GM08714 (cell line): ENCODE measurements around the gene SH3PXD2A.

Experiments
- H3K4me3 ChIP-seq: fragments of 200-500 bp; sonication (Bioruptor generic); 2 replicates; pipeline ENCODE4 v1.5.1; 2014; ENCODE audit warnings: mild to moderate bottlenecking, low read length, inconsistent platforms
- ZNF274 ChIP-seq: IDR thresholded peaks from 2 replicates; pipeline ENCODE4 v1.6.1; 2012; ENCODE audit warnings: mild to moderate bottlenecking, low read depth, low read length

Gene SH3PXD2A

DNA sequence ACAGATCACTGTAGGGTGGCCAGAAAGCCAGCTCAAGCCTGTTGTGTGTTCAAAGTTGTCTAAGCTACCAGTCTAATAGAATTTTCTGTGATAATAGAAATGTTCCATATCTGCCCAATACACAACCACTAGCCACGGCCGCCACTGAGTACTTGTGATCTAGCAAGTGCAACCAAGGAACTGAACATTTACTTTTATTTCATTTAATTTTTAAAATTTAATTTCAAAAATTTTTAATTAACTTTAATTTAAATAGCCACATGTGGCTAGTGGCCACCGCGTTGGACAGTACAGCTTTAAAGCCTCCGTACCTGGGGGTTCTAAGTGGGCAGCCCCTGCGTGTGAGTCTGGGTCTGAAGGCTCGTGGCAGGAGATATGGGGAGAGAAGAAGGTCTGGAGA, 60.4 kb downstream of the SH3PXD2A start:
- no peak overlapping the region for H3K4me3 ChIP-seq
- TF ChIP-seq ZNF274: no peak

DNA sequence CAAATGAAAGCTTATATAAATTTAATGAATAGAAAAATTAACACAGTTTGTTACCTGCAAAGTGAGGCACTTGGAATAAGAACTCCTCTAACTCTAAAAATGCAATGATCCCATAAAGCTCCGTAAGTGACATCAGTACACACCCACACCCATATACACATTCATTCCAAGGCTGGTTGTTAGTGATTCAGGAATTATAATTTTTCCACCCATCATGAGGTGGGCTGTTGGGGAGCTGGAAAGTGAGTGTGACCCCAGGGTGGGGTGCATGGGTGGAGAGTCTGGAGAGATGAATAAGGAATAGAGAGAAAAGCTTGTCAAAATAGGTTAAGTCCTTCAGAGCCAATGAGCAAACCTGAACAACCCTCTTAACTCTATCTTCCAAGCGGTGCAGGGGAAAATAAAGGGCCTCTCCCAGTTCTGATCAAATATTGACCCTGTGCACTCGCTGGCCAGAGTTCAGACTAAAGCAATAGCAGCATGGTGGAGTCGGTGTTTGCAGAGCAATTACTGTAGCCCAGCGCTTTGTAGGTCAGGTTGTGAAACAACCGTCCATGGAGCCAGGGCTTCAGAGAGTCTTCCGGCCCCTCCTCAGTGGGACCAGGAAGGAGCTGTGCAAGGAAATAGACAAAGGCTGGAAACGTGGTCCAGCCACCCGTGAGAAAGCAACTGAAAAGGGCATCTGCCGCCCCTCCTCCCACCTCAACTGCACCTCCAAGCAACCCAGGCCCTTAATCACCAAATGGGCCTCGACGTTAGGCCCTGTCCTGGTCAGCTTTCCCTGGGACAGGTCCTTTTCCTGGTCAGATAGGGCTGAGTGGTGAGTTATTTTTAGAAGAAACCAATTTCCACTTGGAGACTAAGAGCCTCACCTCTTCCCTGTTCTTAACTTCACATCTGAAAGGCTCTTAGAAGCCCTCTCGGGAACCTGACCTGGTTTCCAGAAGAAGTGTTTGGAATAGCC, 61.2 kb downstream of the SH3PXD2A start:
- no peak for TF ChIP-seq ZNF274

DNA sequence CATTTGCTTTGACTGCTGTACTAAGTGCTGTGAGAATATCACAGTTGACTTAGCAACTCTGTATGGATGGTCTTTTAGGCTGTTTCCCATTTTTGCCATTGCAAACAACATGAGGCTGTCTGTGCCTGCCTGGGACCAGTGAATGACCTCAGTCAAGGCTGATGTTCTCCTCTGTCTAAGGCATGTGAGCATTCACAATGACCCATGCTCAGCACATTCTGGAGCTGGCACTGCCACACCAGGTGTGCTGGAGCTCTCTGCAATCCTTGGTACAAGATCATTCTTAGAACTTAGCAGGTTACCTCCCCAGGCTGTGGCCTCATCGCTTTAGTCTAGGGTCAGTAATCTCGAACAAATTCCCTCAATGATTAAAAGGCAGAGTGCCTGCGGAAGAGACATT, 61.9 kb downstream of the SH3PXD2A start:
- no peak overlapping the region for H3K4me3 ChIP-seq
- no peak for TF ChIP-seq ZNF274

More for the DNA sequence above, 61.2 kb downstream of the SH3PXD2A start:
- no peak overlapping the region for H3K4me3 ChIP-seq

DNA sequence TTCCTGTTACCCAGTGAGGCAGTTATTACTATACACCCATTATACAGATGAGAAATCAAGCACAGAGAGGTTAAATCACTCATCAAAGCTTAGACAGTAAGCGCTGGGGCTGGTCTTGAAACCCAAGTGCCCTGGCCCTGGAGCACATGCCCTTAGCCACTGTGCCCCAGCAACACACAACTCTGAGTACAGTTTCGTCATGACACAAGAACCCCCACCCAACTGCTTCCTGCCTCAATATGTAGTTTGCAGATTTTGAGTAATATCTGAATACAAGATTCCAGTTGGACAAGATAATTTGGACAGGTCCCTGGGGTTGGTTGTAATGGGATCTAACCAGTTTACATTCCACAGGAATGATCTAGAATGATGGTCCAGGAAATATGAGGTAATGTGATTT, 62.8 kb downstream of the SH3PXD2A start:
- no peak overlapping the region for H3K4me3 ChIP-seq
- TF ChIP-seq ZNF274: no peak

DNA sequence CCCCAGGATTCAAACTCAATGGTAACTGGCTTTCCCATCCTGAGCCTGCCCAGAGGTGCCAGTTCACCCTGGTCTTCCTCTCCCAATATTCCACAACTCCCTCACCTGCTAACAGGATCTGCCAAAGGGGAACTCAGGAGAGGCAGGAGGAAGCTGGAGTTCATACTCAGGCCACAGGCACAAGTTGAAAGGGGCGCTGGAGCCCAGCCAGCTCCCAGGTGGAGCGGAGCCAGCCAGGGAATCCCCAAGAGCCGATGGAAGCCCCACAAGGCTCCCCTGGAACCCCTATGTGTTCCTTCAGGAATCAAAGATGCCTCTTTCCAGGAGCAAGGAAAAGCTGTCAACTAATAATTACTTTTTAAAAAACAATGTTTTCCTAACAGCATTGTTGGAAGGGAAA, 63.5 kb downstream of the SH3PXD2A start:
- no peak overlapping the region for H3K4me3 ChIP-seq
- no peak for TF ChIP-seq ZNF274

DNA sequence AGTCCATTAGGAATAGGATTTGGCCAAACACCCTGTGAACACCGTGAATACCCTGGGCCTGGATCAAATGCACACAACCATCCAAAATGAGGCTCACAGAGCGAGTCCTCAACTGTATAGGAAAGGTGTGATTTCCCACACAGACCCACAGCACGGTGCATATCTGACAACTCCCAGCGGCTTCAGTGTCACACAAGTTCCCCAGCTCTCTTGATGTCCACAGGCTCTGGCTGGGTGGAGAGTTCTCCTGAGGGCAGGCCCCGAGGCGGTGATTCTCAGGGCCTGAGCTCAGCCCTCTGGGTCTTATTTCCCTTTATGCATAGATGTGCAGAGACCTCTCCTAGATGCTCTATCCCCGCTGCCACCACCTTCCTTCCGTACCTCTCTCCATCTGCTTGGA, 64.1 kb downstream of the SH3PXD2A start:
- TF ChIP-seq ZNF274: no peak
- H3K4me3 ChIP-seq: no peak overlapping the region

DNA sequence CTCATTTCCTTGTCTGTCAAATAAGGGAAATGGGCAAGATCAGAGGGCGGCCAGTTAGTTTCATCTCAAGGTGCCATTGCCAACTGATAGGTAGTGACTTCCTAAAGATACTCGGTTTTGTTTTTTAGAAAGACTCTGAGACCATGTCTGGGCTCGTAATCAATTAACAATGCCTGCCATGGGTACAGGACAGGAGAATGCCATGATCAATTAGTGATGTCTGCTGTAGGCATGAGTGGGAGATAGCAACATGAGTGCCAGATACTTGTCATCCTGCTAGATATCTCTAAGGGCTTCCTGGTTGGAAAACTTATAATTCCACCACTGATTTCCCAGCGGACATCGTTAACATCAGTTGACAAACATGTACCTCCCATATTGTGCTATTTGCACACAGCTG, 64.8 kb downstream of the SH3PXD2A start:
- no peak for TF ChIP-seq ZNF274
- no peak overlapping the region for H3K4me3 ChIP-seq

DNA sequence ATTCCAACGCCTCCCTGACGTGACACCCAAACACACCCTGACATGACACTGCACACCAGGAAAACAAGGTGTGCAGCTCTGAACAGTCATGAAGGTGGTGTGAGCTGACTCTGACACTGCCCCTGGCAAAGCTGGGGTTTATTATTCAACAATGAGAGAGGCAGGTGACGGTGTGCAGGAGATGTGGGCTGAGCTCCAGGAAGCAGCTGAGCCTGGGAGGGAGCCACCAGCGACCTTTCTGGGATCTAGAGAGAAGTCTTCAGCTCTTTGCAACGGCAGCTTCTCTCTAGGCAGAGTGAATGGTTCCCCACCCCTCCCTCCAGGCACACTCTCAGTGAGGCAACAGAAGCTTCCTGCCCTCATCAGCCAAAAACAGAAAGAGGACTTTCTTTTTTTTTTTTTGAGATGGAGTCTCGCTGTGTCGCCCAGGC, 65.6 kb downstream of the SH3PXD2A start:
- no peak for TF ChIP-seq ZNF274
- no peak overlapping the region for H3K4me3 ChIP-seq

DNA sequence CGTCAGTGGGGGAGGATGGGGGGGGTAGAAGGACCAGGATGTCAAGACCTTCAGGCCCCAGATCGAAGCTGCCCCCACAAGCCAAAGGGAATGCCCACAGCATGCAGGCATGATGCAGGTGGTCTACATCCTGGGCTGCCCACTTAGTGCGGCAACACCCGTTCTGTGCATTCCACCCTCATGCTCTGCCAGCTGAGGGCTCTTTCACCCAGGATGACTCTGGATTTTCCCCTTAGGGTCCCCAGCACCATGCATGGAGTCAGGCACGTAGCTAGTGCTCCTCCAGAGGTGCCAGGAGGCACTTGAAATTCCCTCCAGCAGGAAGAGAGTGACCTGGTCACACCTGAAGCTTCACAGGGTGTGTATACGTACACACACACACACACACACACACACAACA, 66.2 kb downstream of the SH3PXD2A start:
- TF ChIP-seq ZNF274: no peak

DNA sequence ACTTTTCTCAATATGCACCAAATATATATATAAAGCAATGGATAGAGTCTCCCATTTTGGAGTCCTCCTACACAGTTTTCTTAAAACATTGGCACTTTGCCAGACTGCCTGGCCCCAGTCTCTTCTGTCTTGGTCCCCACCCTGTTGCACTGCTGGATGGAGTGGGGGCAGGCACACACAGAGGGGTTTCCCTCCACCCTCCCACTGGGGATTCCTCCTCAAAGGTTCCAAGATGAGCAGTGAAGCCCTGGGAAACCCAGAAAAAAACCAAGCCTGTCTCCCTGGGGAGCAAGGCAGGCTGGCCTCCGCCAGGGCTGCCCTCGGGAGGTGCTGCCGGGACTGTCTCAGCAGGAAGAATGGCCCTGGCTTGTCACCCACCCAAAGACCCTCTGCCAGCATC, 68.0 kb downstream of the SH3PXD2A start:
- no peak for TF ChIP-seq ZNF274
- H3K4me3 ChIP-seq: no peak overlapping the region

More for the DNA sequence above, 66.2 kb downstream of the SH3PXD2A start:
- H3K4me3 ChIP-seq: no peak overlapping the region

DNA sequence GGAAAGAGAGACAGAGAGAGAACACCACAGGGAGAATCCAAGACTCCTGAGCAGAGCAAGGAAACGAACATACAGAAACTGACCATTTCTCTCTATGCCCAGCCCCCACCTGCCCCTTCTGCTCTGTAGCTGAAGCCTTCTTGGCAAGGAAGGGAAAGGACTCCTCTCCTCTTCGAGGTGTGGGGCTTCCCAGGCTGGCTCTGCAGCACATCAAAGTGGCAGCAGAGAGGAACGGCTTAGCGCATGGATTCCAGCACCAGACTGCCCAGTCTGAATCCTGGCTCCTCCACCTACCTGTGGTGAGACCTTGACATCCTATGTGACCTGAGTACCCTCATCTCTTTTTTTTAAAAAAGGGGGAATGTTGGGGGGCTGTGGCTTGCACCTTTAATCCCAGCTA, 69.4 kb downstream of the SH3PXD2A start:
- no peak for TF ChIP-seq ZNF274
- H3K4me3 ChIP-seq: no peak overlapping the region

DNA sequence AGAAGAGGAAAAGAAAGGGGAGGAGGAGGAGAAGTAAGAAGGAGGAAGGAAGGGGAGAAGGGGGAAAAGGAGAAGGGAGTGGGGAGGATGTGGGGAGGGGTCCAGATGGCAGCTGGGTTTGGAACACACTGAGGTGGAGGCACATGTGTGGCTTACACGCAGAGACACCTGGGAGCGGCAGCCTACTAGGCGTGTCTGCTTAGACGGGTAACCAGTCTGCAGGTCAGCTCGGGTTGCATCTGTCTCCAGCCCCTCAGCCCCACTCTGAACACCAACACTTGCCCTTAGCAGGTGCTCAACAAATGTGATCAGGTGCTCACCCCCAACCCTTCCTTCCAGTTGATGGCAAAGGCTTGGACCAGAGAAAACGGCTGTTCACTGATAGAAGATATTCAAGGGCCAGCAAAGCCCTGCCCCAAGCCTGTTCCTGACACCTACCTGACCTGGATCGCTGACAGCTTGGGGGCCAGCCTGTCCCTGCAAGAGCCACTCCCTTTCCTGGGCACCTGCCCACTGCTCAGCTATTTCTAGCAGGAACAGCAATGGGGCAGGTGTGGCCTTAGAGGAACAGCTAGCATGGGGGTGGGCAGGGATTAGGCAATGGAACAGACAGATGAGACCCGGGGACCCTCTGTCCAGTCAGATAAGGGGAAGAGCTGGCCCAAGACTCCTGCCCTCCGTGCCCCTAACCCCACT, 70.5 kb downstream of the SH3PXD2A start:
- no peak for TF ChIP-seq ZNF274

DNA sequence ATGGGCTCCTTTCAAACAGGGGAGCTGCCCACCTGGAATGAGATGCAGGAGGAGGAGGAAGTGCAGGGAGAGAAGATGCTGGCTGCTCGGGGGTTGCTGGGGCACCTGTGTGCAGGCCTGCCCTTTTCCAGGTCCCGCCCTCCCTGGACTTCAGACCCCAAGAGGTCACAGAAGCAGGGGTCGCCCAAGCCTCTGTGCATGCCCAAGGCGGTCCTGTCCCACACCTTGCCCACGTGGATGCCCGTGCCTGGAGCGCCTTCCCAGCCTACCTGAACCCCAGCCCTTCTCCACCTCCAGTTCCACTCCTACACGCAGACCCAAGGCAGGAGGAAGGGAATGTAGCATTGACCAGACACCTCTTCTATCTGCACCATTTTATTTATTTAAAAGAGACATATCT, 71.3 kb downstream of the SH3PXD2A start:
- no peak for TF ChIP-seq ZNF274
- no peak overlapping the region for H3K4me3 ChIP-seq

More for the DNA sequence above, 70.5 kb downstream of the SH3PXD2A start:
- H3K4me3 ChIP-seq: no peak overlapping the region

DNA sequence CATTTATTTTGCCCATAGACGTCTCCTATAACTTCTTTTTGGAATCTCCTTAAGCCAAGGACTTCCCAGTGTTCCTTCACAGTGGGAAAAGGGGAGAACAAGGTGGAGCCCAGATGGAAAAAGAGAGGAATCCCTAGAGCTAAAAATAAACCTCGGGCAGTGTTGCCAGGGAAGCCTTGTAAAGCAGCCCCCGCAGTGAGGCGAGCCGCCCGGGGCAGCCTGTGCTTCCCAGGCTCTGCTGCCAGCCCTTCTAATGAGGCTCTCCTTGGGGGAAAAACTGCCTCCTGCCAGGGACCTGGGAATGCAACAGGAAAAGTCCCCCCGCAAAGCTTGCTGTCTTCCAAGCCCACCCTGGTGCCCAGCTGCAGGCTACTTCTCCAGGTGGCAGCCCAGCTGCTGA, 71.7 kb downstream of the SH3PXD2A start:
- TF ChIP-seq ZNF274: no peak
- no peak overlapping the region for H3K4me3 ChIP-seq

DNA sequence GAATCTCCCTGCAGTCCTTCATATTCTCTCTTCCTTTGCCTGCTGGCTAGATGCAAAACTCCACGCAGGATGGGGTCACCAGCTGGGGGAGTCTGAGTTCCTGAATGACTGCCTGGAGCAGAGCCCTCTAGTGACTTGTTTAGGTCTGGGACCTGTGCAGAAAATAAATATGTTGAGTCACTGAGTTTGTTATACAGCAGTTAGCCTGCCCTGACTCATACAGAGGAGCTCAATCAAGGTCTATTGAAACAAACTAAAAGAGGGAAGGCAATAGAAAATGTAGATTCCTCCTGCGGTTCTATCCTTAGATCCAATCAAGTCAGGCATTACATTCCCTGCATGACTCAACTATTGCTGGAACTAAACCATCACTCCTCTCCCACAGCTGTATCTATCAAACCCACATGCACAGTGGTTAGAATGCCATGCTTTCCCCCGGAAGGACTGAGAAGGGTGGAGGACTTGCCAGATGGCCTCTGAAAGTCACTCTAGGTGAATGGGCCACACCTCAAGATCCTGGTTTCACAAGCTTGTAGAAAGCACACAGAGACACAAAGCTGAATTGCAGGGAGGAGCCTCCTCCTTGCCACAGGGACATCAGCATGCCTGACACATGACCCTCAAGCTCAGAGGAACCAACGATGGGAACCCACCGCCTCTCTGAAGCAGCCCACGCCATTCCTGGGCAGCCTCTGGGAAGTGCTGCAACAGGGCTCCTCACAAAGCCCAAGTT, 73.9 kb downstream of the SH3PXD2A start:
- no peak for TF ChIP-seq ZNF274

More for the DNA sequence above, 73.9 kb downstream of the SH3PXD2A start:
- H3K4me3 ChIP-seq: no peak overlapping the region
